HG02938 (cell line): ENCODE results near the gene CNTD1.
"Not testable (repeated sequence)": the region's sequence is repeated elsewhere in the genome, so short reads cannot be mapped to it uniquely, and the experiment has no call there.

Experiments
- ATAC-seq: cut with Tn5 transposase; IDR thresholded peaks from one replicate; pipeline ENCODE4 v1.9.1; 2021; ENCODE audit warnings: mild to moderate bottlenecking, moderate library complexity; ENCODE audit not compliant: unreplicated experiment

CNTD1 gene

DNA sequence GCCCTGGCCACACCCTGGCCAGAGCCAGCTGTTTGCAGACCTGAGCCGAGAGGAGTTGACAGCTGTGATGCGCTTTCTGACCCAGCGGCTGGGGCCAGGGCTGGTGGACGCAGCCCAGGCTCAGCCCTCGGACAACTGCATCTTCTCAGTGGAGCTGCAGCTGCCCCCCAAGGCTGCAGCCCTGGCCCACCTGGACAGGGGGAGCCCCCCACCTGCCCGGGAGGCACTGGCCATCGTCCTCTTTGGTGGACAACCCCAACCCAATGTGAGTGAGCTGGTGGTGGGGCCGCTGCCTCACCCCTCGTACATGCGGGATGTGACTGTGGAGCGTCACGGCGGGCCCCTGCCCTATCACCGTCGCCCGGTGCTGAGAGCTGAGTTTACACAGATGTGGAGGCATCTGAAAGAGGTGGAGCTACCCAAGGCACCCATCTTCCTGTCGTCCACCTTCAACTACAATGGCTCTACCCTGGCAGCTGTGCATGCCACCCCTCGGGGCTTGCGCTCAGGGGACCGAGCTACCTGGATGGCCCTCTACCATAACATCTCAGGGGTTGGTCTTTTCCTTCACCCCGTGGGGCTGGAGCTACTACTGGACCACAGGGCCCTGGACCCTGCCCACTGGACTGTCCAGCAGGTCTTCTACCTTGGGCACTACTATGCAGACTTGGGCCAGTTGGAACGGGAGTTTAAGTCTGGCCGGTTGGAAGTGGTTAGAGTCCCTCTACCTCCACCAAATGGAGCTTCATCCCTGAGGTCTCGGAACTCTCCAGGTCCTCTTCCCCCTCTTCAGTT is 46.3 kb downstream of the CNTD1 start:
- no peak for ATAC-seq

DNA sequence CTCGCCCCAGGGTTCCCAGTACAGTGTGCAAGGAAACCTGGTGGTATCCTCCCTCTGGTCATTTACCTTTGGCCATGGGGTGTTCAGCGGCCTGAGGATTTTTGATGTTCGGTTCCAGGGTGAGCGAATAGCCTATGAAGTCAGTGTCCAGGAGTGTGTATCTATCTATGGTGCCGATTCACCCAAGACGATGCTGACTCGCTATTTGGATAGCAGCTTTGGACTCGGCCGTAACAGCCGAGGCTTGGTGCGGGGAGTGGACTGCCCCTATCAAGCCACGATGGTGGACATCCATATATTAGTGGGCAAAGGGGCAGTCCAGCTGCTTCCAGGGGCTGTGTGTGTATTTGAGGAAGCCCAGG is 46.9 kb downstream of the CNTD1 start:
- no peak for ATAC-seq

DNA sequence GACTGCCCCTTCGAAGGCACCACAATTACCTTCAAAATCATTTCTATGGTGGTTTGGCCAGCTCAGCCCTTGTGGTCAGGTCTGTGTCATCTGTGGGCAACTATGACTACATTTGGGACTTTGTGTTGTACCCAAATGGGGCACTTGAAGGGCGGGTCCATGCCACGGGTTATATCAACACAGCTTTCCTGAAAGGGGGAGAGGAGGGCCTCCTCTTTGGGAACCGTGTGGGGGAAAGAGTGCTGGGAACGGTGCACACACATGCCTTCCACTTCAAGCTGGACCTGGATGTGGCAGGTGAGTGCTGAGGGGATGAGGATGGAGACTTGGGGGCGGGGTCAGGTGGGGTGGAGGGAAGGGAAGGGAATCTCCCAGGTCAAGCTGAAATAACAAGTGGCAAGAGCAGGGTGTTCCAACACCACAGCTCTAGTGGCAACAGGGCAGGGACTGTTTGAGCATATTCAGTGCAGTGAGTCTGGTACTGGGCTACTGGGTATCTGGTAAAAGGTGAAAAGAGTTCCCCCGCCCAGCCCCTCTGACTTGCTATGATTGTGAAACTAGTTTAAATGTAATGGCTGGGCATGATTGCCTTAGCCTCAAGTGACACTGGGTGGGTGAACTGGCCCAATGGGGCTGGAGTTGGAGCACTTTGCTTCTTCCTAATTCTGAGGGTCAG is 47.4 kb downstream of the CNTD1 start:
- no peak for ATAC-seq

GRCh38 chr17:42846594-42847280 is 48.1 kb downstream of the CNTD1 start:
- ATAC-seq = no peak

GRCh38 chr17:42848093-42848492 is 49.4 kb downstream of the CNTD1 start:
- ATAC-seq = no peak

DNA sequence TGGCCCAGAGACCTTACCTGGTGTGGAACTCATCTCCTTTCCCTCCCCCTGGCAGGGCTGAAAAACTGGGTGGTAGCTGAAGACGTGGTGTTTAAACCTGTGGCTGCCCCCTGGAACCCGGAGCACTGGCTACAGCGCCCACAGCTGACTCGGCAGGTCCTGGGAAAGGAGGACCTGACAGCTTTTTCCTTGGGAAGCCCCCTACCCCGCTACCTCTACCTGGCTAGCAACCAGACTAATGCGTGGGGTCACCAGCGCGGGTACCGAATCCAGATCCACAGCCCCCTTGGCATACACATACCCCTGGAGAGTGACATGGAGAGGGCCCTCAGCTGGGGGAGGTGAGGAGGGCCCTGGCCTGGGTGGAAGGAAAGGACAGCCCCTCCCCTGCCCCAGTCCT is 50.4 kb downstream of the CNTD1 start:
- no peak for ATAC-seq

DNA sequence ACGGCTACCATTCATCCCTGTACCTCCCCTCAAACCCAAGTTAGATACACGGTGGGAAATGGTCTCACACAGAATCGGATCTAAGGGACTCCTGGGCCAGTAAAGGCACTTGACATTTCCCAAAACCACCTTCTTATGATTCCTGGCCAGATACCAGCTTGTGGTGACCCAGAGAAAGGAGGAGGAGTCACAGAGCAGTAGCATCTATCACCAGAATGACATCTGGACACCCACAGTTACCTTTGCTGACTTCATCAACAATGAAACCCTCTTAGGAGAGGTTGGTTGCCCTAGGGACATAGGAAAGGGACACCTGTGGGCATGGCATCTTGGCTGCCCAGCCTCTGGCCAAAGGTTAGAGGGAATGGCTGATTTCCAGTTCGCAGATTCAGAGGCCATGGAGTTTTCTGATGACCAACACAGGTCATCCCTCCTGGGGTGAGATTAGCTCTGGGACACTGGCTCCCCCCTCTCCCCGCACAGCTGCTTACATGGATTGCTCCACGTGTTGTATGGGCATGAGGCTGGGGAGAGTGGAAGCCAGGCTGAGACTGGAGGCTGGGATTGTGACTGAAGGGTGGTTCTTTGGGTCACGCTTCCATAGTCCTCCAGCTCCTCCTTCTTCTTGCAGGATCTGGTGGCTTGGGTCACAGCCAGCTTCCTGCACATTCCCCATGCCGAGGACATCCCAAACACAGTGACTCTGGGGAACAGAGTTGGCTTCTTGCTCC is 51.0 kb downstream of the CNTD1 start:
- ATAC-seq = no peak

DNA sequence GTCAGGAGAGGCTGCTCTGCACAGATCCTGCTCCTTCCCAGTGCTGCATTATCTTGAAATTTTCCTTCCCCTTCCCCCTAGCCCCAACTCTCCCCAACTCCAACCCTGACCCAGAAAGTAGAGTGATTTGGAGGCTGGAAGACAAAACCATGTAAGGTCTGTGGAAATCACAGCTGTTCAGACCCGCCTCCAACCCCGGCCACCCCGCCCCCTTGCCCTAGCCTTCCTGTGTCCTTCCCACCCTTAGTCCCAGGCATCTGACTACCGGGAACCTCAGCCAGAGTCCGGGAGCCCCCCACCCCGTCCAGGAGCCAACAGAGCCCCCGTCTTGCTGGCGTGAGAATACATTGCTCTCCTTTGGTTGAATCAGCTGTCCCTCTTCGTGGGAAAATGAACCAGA is 52.3 kb downstream of the CNTD1 start, which contains the start of gene AOC3:
AOC3 (plus strand) TSS at position 246 of the 400 bp plus-strand sequence; CDS start at position 391, 145 bp downstream.
- ATAC-seq = no peak

DNA sequence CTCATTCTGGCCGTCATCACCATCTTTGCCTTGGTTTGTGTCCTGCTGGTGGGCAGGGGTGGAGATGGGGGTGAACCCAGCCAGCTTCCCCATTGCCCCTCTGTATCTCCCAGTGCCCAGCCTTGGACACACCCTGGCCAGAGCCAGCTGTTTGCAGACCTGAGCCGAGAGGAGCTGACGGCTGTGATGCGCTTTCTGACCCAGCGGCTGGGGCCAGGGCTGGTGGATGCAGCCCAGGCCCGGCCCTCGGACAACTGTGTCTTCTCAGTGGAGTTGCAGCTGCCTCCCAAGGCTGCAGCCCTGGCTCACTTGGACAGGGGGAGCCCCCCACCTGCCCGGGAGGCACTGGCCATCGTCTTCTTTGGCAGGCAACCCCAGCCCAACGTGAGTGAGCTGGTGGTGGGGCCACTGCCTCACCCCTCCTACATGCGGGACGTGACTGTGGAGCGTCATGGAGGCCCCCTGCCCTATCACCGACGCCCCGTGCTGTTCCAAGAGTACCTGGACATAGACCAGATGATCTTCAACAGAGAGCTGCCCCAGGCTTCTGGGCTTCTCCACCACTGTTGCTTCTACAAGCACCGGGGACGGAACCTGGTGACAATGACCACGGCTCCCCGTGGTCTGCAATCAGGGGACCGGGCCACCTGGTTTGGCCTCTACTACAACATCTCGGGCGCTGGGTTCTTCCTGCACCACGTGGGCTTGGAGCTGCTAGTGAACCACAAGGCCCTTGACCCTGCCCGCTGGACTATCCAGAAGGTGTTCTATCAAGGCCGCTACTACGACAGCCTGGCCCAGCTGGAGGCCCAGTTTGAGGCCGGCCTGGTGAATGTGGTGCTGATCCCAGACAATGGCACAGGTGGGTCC is 52.9 kb downstream of the CNTD1 start:
- not testable (repeated sequence) for ATAC-seq

DNA sequence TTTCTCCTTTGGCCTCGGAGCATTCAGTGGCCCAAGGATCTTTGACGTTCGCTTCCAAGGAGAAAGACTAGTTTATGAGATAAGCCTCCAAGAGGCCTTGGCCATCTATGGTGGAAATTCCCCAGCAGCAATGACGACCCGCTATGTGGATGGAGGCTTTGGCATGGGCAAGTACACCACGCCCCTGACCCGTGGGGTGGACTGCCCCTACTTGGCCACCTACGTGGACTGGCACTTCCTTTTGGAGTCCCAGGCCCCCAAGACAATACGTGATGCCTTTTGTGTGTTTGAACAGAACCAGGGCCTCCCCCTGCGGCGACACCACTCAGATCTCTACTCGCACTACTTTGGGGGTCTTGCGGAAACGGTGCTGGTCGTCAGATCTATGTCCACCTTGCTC is 53.7 kb downstream of the CNTD1 start:
- ATAC-seq = no peak

DNA sequence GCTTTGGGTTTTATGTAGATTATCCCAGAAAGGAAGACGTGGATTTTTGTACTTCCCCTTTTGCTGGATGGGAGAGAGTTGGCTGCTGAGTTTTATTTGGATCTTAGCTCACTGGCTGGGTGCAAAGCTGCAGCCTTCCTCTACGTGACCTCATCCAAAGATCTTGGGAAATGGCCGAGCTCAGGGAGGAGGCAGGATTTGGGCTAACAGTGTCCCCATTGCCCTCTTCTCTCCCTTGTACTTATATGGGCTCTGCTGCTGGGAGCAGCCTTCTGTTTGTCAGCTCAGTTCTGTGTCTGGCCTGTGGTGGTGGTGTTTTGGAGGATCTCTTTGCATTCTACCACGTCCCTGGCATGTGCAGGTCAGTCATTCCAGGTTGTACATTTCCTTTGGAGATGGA is 54.3 kb downstream of the CNTD1 start:
- no peak for ATAC-seq

GRCh38 chr17:42853597-42853967 is 54.9 kb downstream of the CNTD1 start:
- ATAC-seq = no peak

DNA sequence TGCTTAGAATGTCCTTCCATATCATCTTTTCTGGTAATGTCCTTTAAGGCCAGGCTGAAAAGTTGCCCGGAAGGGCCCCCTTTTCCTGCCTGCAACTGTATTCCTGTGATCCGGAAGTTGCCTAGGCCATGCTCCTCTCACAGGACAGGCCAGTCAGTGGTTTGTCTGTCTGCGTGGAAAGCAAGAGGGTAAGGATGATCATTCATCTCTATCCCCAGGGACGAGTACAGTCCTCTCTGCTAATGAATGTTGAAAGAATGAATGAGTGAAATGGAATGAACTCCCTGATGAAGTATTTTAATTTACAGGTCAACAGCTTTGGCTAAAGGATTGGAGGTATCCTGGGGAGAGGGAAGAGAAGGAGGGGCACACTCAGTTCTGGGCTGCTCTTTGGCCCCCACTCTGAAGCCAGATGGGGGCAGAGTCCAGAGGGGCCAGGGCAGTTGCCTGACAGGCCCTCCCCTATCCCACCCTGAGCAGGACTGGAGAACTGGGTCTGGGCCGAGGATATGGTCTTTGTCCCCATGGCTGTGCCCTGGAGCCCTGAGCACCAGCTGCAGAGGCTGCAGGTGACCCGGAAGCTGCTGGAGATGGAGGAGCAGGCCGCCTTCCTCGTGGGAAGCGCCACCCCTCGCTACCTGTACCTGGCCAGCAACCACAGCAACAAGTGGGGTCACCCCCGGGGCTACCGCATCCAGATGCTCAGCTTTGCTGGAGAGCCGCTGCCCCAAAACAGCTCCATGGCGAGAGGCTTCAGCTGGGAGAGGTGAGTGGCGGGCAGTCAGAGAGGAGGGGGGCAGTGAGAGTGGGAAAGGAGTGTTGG is 55.5 kb downstream of the CNTD1 start:
- no peak for ATAC-seq

GRCh38 chr17:42855048-42855596 is 56.5 kb downstream of the CNTD1 start:
- no peak for ATAC-seq

DNA sequence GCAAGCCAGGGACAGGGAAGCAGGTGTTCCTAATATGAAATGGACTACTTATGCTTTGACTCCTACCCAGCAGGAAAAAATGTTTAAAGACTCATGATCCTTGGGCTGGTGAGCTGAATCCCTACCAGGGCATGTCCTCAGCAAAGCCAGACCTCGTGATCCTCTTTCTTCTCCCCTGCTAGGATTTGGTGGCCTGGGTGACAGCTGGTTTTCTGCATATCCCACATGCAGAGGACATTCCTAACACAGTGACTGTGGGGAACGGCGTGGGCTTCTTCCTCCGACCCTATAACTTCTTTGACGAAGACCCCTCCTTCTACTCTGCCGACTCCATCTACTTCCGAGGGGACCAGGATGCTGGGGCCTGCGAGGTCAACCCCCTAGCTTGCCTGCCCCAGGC is 57.4 kb downstream of the CNTD1 start:
- ATAC-seq = not testable (repeated sequence)

- not testable (repeated sequence) for ATAC-seq
Measured at GRCh38 chr17:42856516-42856915, 57.9 kb downstream of the CNTD1 start.

- ATAC-seq = no peak
Measured at GRCh38 chr17:42857389-42857788, 58.7 kb downstream of the CNTD1 start.
